Embryonic facial prominence (tissue), 1 donor: ENCODE results near the gene LHB.
A peak's percentile ranks its signal among the peaks of the same experiment; 100 is the strongest.

ENCODE experiments used
- DNase-seq: peaks from one replicate; pipeline ENCODE4 v3.0.0-alpha.2; 2016; ENCODE audit errors: extremely low spot score

Gene LHB

DNA sequence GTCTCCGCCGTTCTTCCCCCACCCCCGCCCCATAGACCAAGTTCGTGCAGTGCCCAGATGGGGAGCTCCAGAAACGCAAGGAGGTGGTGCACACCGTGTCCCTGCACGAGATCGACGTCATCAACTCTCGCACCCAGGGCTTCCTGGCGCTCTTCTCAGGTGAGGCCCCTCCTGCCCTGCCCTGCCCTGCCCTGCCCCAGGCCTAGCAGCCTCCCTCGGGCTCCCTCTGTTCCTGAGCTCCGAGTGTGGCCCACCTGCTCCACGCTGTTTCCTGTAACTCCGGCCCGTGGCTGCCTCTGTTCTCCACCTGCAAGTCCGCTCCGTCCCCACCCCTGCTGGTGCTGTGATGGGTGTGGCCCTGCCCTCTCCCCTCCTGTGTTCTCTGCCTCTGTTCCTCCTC, 6.4 kb downstream of the LHB start:
- DNase-seq: no peak

DNA sequence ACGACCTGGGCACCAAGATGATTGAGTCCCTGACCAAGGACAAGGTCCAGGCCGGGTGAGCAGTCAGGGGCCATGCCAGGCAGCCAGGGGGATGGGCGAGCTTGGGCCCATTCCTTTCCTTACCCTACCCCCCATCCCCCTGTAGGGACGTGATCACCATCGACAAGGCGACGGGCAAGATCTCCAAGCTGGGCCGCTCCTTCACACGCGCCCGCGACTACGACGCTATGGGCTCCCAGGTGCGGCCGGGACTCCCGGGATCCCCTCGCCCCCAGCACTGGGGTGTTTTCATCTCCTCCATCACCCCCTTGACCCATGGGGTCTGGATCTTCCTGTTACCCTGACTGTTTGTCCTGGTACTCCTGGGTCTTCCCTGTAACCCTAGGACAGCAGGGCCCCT, 7.1 kb downstream of the LHB start:
- DNase-seq: no peak

GRCh38 chr19:49006905-49007304, 10.0 kb downstream of the LHB start:
- DNase-seq: no peak

GRCh38 chr19:49004964-49005614, 11.8 kb downstream of the LHB start:
- DNase-seq: no peak

- no peak for DNase-seq
Measured at GRCh38 chr19:49004133-49004532, 12.8 kb downstream of the LHB start.

DNA sequence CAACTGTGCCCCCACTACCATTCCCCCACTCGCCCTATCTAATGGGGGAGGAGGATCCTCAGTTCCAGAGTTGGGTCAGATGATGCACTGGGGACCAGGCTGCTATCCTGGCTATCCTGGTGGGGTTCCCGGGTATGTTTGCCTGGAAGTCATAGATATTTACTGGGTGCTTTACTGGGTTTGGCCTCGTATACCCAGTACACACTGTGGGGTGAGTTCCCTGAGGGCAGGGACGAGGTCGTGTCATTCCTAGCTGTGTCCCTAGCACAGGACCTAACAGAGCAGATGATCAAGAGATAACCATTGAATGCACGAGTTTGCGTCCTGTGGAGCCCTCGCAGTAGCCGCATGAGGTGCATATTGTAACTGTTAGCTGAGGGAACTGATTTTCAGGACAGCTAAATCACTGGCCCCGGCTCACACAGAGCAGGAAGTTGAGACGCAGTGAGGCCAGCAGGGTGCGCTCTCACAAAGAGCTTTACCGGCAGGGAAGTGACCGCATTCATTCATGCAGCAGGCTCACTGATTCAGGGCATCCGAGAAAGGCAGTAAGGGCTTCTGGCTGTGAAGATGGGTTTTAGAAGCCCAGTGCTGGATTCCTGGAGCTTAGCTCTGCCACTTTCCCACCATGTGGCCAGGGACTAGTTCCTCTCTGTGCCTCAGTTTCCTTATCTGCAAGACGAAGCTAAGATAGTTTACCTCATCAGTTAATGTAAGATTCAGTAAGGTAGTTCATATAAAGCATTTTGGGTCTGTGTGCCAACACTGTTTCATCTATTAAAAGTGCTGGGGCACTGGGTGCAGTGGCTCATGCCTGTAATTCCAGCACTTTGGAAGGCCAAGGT, 17.2 kb downstream of the LHB start:
- no peak for DNase-seq

DNA sequence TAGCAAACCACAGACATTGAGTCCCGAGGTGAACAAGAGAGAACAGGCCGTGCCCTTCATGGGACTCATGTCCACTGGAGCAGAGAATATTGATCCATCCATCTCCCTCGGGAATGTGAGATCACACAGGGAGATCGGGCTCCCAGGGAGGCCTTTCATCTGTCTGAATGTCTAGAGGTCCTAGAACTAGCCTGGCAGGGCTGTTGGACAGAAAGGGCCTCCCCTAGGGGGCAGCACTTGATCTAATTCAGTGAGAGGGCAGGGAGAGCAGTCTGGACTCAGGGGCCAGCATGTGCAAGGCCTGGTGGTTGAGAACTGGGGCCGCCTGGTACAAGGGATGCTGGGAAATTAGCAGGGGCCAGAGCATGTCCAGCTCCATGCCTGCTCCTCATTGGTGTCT, 18.9 kb downstream of the LHB start:
- peak; percentile 52 for DNase-seq

DNA sequence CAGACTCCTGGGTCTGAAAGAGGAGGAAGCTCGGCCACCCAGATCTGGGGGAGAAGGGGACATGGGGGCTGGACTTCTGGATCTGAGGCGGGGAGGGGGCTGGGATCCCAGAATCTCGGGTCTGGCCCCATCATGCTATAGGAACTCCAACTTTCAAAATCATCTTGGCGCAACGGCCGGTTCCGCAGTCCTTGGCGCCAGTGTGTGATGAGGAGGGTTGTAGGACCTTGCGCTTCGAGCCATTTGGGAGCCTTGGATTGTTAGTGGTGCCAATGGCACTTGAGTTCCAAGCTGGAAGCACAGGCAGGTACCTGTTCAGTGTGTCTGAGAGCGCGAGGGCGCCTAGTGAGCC, 22.9 kb downstream of the LHB start:
- no peak for DNase-seq

DNA sequence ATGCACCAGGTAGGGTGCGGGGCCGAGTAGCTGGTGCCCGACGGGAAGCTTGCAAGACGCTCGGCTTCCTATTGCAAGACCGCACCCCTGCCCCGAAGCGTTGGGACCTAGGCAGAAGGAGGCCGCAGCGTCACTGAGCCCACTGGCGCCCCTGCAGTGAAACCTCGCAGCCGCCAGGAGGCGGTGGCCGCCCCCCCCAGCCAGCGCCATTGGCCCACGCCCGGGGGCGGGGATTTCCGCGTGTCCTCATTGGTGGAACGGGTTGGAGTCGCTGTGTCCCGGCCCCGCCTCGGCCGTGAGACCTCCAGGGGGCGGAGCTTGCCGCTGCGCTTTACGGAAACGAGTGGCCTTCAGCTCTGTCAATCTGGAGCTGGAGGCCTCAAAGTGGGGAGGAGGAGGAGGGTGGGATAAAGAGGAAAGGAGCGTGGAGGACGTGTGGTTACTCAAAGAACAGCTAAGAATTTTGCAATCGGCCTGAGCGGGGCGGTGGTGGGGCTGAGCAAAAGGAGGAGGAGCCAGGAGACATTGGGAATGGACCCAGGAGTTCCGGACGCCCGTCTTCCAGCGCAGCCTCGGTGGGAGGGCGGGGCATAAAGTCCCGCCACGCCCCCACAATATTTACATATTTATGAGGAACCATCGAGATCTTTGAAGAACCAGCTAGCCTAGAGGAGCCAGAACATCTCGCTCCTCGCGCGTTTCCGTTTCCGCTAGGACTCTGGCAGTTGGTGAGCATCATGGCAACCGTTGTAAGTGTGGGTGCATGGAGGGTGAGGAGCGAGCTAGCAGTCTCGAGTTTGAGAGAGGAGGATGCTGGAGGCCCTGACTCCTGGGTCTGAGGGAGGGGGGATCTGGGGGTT, 23.5 kb downstream of the LHB start, which contains the start of the genes GYS1 and RUVBL2:
Gene GYS1, minus strand, starts transcription at position 135 of the 860 bp plus-strand sequence. CDS start 197 bp downstream, outside the sequence.
Gene RUVBL2, plus strand, starts transcription at position 713 of the 860 bp plus-strand sequence. Its CDS starts 25 bp downstream, at position 738.
- DNase-seq: peak; percentile 97

DNA sequence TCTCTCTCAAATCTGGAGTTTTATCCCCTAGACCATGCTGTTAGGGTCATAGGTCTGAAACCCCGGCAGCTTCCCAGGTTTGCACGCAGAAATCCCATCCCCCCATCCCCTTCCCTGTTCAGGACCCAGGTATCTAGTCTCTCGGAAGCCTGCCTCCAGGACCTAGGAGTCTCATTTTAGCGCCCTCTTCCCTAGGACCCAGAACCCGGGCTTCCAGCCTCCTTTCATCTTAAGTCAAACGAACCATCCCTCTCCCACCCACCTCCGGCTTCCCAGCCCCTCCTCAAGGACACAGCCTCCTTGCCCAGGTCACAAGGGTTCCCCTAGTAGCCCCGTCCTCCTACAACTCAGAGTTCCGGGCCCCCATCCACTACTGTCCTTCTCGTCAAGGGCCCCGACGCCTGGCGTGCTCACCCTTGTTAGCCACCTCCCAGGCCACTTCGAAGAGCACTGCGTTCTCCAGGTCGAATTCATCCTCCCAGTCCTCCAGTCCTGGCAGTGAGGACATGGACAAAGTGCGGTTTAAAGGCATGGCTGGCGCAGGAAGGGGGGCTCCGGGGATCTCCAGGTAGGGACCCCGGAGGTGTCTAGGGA, 24.2 kb downstream of the LHB start:
- DNase-seq: no peak

DNA sequence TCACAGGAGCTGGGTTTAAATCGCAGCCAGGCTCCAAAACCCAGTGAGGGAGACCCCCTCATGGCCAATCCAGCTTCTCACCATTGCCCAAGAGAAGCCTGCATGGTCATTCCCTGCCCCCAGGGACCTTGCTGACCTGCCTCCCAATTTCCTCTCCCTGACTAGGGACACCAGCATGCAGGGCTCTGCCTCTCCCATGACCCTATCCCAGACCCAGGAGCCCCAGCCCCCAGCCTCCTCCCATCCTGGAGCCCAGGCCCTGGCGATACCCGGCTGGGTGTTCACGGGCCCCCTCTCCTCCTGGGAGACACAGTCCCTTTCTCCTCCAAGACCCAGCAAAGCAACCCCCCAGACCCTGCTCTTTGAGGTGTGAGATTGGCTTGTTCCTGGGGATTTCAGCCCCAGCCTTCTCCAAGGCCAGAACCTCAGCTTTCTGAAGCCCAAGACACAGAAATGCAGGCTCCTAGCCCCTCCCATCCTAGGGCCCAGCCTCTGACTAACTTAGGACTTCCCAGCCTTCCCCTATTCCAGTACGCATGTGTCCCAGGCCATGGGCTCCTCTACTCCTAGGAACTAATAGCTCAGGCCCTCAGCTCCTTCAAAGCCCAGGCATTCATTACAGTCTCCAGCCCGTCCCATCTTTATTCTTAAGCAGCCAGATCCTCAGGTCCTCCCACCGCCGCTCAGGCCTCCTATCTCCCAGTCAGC, 24.9 kb downstream of the LHB start:
- no peak for DNase-seq

GRCh38 chr19:48991011-48991609, 25.8 kb downstream of the LHB start:
- DNase-seq: no peak

GRCh38 chr19:48990400-48990799, 26.5 kb downstream of the LHB start:
- DNase-seq: no peak

DNA sequence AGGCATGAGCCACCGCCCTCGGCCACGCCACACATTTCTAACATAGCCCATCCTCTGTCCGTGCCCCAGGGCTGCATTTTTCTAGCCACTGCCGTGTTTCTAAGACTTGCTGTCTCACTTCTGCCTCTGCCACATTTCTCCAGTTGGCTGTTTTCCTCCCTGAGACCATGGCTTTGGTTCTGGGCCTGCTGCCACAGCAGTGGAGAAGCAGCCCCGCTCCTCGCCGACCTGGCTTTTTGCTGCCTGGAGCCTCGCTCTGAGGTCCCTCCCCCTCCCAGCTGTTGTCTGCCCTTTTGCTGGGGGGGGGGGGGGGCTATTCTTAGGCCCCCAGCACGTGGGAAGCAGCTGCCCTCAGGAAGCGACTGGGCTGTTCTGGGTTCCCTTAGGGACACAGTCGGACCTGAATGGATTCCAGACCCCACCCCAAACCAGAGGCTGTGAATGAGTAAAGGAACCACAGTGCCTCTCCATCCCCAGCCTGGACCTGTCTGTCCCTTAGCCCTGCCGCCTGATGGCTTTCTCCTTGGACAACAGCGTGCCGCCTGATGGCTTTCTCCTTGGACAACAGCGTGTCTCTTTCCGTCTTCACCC, 27.1 kb downstream of the LHB start:
- no peak for DNase-seq

DNA sequence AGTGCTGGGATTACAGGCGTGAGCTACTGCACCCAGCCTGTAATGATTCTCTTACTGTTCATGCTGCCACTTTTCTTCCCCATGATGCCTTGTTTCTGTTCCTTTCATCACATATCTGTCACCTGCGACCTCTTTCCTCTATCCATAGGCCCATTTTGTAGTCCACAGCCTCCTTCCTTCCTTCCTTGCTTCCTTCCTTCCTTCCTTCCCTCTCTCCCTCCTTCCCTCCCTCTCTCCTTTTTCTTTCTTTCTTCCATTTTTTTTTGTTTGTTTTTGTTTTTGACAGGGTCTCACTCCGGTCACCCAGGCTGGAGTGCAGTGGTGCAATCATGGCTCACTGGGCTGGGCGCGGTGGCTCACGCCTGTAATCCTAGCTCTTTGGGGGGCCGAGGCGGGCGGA, 28.0 kb downstream of the LHB start:
- no peak for DNase-seq

GRCh38 chr19:48988286-48988685, 28.6 kb downstream of the LHB start:
- DNase-seq: no peak

GRCh38 chr19:48987323-48987722, 29.6 kb downstream of the LHB start:
- no peak for DNase-seq

DNA sequence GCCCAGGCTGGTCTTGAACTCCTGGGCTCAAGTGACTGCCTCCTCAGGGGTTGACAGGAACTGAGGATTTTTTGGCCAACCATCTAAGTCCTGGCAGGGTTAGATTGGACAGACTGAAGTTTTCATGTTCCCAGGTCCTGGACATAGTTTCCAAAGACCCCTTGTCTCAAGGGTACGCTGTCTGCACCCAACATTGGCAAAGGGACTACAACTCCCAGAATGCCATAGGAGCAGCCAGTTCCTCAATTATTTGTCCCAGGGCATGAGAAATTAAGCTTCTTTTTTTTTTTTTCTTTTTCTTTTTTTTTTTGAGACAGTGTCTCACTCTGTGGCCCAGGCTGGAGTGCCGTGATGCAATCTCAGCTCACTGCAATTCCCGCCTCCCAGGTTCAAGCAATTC, 30.7 kb downstream of the LHB start:
- DNase-seq: no peak

GRCh38 chr19:48985711-48986110, 31.2 kb downstream of the LHB start:
- no peak for DNase-seq

- no peak for DNase-seq
Measured at GRCh38 chr19:48982280-48982679, 34.6 kb downstream of the LHB start.
